GM19452 (cell line): Measurements from ENCODE around the gene SLC28A1.
"Not testable (repeated sequence)": the region's sequence is repeated elsewhere in the genome, so short reads cannot be mapped to it uniquely, and the experiment has no call there.

Experiments used
- ATAC-seq: cut with Tn5 transposase; IDR thresholded peaks from one replicate; pipeline ENCODE4 v1.9.1; 2021; ENCODE audit not compliant: unreplicated experiment

The SLC28A1 gene

DNA sequence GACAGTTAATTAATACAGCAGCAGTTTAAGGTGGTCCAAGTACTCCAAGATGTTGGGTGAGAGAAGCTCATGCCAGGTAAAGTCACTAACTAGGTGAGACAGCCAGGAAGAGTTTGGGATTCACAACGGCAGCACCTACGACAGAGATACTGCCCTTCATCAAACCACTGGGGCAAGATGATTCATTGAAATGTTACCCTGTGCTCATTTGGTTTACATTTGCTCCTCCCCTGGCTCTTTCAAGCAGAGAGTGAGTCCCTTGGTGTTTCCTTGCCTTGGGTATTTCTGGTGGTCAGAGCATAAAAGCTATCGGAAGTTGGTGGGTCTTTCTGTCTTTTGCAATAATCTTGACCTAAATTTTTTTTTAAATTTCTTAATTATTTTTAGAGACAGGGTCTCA lies 77.2 kb downstream of the SLC28A1 start:
- ATAC-seq: no peak

DNA sequence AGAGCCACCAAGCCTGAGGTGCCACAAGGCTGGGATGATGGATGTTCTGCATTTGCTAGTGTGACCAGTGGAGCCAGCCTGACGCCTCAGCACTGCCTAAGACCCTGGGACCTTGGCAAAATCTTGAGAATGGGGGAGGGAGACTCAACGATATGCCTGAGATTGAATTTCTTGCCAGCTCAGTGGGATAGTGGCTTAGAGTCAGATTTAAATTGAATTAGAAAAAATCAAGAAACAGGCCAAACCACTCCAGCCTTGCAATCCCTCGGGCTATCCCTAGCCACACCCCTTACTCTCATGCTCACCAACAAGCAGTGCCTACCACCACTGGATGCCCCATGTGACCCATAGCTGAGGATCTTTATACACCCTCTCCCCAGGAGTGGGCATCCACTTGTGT lies 78.5 kb downstream of the SLC28A1 start:
- ATAC-seq: no peak

DNA sequence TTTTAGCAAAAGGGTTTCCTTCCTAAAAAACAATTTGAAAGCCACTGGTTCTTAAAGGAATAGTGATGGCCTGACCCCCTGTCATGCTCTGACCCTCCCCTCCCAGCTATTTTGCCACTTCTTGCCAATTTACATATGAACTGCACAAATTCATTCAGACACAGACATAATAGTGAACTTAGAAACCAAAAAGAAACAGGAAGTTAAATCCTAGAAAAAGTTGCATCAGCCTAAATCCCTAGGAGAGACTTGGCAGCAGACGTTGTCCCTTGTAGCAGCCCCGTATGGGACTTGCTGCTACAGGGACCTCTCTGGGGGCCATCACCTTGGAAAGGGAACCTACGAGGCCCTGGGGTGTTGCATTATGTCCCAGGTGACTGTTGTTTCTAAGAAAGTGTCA lies 82.9 kb downstream of the SLC28A1 start:
- ATAC-seq: no peak

DNA sequence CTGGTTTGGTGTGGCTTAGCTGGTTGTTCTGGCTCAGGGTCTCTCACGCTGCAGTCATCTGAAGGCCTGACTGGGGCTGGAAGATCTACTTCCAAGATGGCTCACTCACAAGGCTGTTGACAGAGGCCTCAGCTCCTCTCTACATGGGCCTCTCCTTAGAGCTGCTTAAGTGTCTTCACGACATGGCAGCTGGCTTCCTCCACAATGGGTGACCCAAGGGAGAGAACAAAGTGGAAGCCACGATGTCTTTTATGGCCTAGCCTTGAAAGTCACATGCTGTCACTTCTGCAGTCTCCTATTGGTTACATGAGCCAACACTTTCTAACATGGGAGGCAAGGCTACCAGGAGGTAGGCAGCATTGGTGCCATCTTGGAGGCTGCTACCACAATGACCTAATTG lies 83.8 kb downstream of the SLC28A1 start:
- no peak for ATAC-seq

DNA sequence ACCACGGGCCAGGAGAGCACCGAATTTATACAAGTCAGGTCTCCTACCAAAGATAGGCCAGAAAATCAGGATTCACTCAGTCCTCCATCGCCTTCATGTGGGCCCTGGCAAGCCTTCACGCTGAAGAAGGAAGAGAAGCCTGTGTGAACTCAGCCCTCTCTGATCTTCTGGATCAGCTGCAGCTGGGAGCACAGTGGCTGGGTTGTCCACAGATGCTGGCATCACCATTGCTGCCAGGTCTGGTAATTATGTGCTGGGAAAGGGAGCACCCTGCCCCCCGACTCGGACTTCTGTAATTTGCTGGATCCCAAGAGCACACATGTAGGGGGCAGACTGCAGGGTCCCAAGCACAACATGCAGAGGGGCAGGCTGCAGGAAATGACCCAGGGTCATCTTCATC lies 84.8 kb downstream of the SLC28A1 start:
- no peak for ATAC-seq

DNA sequence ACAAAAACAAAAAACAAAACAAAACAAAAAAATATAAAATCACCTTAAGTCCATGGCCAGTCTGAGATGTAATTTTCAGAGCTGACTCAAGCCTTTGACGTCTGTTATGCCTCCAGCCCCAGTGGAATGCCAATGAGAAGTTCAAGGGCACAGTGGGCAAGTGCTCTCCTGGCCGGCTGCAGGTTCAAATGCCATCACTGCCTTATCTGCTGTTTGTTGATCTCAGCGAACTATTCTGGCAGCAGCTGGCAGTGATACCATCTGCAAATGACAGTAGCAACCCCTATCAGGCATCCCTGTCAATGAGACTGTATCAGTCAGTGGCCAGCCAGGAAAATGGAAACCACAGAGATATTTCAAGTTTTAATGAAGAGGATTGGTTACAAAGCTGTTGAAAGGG lies 86.4 kb downstream of the SLC28A1 start:
- ATAC-seq: no peak

DNA sequence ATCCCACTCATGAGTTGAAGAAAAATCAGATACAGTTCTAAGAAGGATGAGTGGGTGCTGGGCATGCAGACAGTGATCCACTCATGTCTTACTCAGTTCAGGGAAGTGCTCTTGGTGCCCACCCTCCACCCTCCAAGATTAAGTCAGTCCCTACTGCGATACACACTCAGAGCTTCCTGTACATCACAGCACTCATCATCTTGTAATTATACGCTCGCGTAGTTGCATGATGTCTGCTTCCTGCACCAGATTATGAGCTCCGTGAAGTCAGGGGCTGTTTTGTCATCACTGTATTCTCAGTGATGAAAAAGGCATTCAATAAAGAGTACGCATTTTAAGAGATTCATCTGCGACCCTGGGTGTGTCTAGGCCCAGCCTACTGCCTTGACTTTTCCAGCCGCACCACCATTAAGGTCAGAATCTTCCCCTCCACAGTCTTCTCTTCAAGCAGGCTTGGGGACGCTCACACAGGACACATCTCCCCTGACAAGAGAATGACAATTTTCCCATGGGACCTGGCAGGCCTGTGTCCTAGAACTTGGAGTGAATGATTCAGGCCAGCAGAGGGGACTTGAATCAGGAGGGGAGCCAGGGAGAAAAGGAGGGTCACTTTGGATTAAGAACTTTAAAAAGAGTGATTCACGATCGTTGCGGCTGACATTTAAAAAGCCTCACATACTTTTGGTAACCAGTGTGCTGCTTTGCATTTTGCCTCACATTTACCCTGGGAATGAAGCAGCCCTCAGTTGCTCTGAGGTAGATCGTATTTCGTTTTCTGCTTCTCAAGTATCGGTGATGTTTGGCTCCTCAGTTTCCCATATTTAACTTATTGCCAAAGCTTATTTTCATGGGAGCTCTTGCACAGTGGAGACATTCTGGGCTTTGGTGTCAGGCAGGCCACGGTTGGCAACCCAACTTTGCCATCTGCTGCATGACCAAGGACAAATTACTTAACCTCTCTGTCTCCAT lies 89.3 kb downstream of the SLC28A1 start:
- ATAC-seq: no peak

DNA sequence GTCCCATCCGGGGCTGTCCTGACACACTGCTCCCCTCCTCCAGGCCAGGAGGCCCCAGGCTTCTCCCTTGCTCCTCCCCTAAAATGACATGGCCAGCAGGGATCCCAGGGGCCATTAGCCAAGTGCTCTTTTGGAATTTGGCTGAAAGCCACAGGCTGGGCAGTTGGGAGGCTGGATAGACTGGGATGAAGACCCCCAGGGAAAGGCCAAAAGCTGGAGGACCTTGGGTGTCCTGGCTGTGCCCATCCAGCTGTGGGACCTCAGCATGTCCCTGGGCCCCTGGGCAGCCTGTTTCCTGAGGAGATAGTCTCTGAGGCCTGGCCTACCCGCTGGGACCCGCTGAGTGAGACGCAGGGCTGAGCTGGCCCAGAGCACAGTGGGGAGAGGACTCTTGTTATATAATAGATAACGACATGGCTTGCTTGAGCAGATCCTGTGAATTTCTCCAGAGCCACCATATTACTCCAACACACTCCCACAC lies 91.4 kb downstream of the SLC28A1 start:
- ATAC-seq: no peak

DNA sequence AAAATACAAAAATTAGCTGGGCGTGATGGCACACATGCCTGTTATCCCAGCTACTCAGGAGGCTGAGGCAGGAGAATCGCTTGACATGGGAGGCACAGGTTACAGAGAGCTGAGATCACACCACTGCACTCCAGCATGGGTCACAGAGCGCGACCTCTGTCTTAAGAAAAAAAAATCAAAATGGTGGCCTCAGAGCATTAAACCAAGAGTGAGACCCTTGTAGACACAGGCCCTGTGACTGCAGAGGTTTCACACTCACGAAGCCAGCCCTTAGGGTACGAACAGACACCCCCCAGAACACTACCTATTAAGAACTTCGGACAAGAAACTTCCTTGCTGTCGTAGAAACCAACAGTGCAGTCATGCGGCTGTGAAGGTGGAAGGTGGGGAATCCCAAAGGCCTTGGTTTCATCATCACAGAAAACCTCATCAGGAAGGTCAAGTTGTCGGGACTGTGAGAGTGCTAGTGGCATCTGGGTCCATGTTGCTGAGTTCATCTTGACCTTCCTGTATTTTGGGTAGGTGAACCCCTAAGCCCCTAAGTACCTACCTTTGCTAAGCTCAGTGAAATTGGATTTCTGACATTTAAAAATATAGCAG lies 92.4 kb downstream of the SLC28A1 start:
- ATAC-seq: no peak

DNA sequence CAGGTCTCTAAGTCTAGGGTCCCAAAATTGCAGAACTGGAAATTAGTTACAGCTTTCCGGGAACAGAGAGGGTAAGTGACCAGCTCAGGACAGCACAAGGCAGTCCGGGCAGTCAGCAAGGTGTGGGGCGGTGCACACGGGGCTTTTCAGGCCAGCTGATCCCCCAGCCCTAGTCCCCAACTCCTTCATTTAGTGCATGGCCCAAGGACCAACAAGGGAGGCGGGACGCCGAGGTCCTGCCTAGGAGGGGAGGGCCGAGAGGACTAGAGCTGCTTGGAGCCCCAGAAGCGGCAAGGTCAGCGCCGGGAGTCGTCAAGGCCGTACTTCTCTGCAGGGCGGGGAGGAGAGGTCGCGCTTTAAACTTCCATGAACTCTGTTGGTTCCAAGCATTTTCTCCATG lies 95.2 kb downstream of the SLC28A1 start:
- ATAC-seq: no peak

DNA sequence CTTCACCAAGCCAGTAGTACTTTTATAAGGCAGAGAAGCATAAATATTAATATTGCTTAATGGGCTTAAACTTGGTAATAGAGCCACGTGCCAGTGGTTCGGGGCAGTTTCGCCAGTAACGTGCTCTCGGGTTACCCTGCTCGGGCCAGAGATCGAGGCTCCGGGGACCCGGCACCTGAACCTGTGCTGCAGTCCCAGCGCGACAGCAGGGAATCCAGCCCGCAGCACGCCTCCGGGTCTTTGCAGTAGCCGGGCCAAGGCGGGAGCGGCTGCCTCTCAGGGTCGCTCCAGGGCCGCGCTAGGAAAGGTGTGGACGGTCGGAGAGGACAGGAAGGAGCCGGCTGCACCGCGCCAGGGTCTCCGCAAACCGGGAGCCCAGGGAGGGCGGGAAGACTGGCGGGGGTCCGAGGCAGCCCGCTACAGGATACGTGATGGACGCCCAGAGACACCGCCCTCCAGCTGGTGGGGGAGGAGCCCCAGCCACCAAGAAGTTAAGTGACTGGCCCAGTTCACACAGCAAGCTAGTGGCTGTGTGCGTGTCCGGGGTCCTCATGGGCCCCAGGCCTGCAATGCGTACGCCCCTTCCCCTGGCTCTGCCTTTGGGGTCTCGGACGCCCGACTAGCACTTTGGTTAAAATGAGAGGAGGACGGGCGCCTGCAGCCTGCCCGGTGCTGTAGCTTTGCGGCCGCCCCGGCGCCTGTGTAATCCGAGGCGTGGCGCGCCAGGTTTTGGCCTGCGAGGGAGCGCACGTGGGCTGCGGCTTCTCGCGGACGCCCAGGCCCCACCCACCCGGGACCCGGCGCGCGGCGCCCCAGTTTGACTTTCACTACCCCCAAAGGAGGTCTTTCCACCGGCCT lies 96.0 kb downstream of the SLC28A1 start:
- ATAC-seq: peak; percentile 58

DNA sequence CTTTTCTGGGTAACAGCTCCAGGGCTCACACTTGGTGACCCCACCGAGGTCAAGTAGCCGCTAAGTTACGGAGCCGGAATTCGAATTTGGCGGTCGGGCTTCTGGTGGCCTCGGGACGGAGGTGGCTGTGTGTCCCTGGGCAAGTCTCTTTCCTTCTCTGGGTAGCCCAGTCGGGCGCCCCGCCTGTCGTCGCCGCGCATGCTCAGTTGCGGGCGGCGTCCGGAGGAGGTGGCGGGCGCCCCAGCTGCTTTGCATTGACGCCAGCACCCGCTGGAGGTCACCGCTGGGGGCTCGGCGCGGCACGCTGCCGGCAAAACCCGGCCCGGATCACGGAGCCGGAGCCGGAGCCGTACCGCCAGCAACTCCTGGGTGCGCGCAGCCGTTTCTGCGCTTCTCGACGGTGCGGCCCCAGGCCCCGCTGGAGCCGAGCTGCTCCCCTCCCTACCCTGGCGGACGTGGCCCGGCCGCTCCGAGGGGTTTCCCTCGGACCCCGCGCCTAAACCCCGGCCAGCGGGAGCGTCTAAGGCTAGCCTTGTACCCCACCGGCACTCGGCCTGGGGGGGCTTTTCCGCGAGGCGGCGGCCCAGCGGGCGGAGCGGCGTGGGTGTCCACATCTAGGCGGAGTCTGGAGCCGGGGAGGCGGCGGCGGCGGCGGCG lies 96.7 kb downstream of the SLC28A1 start:
- ATAC-seq: peak; percentile 63

DNA sequence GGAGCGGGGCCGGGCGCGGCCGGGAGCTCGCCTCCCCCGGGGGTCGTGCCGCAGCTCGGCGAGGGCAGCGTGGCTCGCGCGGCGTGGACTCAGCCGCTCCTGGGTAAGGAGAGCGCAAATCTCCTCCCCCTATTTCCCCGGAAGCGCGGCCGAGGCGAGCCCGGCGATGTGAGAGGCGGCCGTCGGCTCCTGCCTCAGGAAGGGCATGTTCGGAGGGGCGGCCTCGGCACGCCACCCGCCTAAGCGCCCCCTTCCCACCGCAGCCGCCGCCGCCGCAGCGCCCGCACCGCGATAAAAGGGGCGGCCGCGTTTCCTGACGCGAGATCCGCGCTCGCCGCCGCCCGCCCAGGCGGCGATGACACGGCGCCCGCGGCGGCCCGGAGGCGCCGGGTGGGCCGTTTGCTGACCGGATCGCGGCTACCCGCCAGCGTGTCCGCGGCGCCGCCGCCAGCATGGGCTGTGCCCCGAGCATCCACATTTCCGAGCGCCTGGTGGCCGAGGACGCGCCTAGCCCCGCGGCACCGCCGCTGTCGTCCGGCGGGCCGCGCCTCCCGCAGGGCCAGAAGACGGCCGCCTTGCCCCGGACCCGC lies 97.3 kb downstream of the SLC28A1 start, which contains the start of gene PDE8A:
TSS of gene PDE8A (plus strand) at position 146 of the 590 bp plus-strand sequence. CDS start at position 453, 307 bp downstream.
- ATAC-seq: peak; percentile 23

DNA sequence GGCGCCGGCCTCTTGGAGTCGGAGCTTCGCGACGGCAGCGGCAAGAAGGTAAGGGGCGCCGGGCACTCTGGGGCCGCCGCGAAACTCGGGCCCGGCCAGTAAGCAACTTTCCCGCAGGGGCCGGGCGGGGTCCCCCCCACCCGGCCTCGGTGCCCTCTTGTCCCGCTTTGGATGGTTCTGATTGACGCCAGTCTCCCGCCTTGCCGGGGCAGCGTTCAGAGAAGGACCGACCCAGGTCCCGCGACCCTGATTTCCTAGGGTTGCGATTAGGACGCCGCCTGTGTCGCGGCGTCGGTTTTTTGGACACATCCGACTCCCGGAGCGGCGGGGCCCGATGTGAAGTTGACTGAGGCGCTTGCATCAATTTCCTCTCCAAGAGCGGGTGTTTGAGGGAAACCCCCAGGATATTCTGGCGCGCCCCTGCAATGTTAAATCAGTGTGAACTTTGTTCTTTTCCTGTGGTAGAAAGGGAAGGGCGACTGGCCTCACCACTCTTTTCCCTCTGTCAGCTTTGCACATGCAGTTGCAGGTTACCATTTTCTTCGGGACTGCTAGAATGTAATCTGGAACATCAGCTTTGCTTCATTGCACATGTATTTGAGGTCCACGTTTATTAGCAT lies 97.9 kb downstream of the SLC28A1 start:
- ATAC-seq: peak; percentile 4

DNA sequence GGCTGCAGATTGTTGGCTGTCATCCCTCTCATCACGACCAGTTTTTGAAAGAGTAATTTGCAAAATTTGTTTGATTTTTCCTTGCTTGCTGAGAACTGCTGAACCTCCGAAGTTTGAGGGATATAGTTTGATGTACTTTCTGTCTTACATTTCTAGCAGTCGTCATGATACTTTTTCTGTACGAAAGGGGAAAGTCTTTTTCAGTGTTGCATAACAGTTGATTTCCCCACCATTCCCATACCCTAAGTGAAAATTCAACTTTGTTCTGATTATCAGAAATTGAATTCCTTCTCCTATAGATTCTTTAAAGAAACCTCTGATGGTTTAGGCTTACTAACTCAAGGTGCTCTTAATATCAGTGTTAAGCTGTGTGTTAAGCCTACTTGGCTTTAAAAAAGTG lies 98.8 kb downstream of the SLC28A1 start:
- ATAC-seq: no peak

DNA sequence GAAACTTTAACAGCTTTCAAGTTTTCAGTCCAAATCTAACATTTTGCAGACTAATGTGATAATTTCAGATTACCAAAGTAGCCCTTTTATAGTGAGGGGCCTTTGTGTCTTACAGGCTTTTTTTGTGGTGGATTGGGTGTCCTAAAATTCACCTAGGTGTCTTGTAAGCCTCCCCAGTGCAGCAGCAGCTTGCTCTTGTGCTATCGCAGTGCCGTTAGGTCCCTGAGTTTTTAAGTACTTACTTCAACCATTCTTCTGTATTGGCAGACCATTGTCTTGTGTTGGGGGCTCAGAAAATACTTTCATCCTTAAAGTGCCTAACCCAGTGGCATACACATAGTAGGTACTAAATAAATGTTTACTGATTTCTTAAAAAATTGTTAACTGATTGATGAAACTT lies 99.2 kb downstream of the SLC28A1 start:
- no peak for ATAC-seq

DNA sequence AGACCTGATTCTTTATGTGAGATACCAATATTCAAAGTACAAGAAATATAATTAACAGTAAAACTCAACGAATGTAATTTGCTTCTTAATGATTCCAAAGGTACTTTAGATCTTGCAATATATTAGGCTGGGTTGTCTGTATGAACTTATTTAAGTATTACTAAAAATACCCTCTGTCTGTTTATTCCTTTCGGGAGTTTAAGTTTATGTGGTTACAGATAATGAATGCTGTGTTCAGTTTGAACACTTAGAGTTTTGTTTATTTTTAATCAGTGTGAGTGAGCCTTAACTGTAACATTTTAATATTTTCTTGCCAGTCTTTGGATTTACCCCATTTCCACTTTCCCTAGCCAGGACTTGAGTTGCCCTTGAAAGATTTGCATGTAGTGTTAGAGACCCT lies 100.7 kb downstream of the SLC28A1 start:
- ATAC-seq: no peak

DNA sequence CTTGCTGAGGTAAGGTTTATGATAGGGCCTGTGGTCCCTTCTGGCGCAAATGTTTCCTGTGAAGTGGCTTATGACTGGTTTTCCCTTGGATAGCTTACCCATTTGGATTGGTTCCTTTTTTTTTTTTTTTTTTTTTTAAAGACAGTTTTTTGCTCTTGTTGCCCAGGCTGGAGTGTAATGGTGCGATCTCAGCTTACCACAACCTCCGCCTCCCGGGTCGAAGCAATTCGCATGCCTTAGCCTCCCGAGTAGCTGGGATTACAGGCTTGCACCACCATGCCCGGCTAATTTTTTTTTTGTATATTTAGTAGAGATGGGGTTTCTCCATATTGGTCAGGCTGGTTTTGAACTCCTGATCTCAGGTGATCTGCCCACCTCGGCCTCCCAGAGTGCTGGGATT lies 102.9 kb downstream of the SLC28A1 start:
- not testable (repeated sequence) for ATAC-seq

DNA sequence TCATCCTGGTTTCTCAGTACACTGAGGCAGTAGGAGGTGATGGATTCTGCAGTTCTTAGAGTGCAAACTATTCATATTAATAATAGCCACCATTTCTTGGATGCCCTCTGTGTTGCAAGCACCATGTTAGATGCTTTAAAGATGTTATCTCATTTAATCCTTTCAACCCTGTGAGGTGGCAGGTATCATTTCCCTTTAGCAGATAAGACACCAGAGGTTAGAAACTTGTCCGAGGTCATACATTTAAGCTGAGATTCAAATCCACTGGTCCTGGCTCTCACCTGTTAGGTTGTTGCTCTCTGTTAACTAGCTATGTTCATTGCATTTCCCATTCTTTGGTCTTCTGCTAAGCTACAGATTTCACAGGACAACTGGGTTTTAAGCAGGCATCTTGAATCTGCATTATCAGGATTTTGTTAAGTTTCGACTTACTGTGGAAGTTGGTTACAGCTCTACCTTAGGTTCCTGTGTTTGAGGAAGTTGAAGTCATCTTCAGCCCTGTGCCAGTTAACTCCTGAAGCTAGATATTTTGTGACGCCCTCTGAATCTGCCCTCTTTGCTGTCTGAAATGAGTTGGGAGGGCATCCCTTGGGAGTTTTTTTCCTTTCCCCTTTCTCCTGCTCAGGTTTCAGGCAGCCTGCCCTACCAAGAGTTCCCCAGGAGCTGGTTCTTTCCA lies 103.6 kb downstream of the SLC28A1 start:
- no peak for ATAC-seq
